DOHH2 (cell line): Measurements from ENCODE around the gene NRSN2.

Experiments
- H3F3A ChIP-seq: fragments of 200-600 bp; sonication (generic), shearing (Covaris generic); 2 replicates; pipeline ENCODE4 v1.6.0; 2016; ENCODE audit warnings: antibody characterized with exemption, mild to moderate bottlenecking; ENCODE audit not compliant: control insufficient read depth, insufficient read depth
- H3K27ac ChIP-seq: fragments of 200-600 bp; sonication (generic); 2 replicates; pipeline ENCODE4 v1.5.1; 2014; ENCODE audit warnings: low read depth, mild to moderate bottlenecking, low read length, moderate library complexity
- H3K27me3 ChIP-seq: fragments of 200-600 bp; sonication (generic); 2 replicates; pipeline ENCODE4 v1.6.1; 2014; ENCODE audit warnings: mild to moderate bottlenecking, low read length, mixed read lengths; ENCODE audit not compliant: control insufficient read depth
- H3K36me3 ChIP-seq: fragments of 200-600 bp; sonication (generic); 2 replicates; pipeline ENCODE4 v1.6.1; 2014; ENCODE audit warnings: mild to moderate bottlenecking, low read length, moderate library complexity, mixed read lengths; ENCODE audit not compliant: control insufficient read depth
- H3K4me1 ChIP-seq: fragments of 200-600 bp; sonication (generic); 2 replicates; pipeline ENCODE4 v1.6.1; 2014; ENCODE audit warnings: mild to moderate bottlenecking, low read length, mixed read lengths; ENCODE audit not compliant: control insufficient read depth
- H3K4me2 ChIP-seq: fragments of 200-600 bp; sonication (generic); 2 replicates; pipeline ENCODE4 v1.6.0; 2014; ENCODE audit warnings: mild to moderate bottlenecking, low read length, moderate library complexity
- H3K4me3 ChIP-seq: fragments of 200-600 bp; sonication (generic); 2 replicates; pipeline ENCODE4 v1.5.1; 2014; ENCODE audit warnings: mild to moderate bottlenecking, low read length, mixed read lengths
- H3K79me2 ChIP-seq: fragments of 200-600 bp; sonication (generic); 2 replicates; pipeline ENCODE4 v1.6.1; 2014; ENCODE audit warnings: mild to moderate bottlenecking, low read length, mixed read lengths; ENCODE audit not compliant: control insufficient read depth
- H3K9me2 ChIP-seq: fragments of 200-600 bp; sonication (generic); replicated peaks from 2 replicates; pipeline ENCODE4 v1.6.1; 2014; ENCODE audit warnings: mild to moderate bottlenecking, low read length, mixed read lengths; ENCODE audit not compliant: control insufficient read depth
- H3K9me3 ChIP-seq: fragments of 200-600 bp; sonication (generic); 2 replicates; pipeline ENCODE4 v1.6.1; 2014; ENCODE audit warnings: antibody characterized with exemption, low read length, mixed read lengths; ENCODE audit not compliant: control insufficient read depth, insufficient read depth
- H4K20me1 ChIP-seq: fragments of 200-600 bp; sonication (generic); 2 replicates; pipeline ENCODE4 v1.6.0; 2014; ENCODE audit warnings: low read depth, mild to moderate bottlenecking, antibody characterized with exemption, low read length, moderate library complexity; ENCODE audit not compliant: control insufficient read depth, insufficient read depth
- CTCF ChIP-seq: fragments of 200-600 bp; sonication (generic); IDR thresholded peaks from one replicate; pipeline ENCODE4 v1.5.1; 2014; ENCODE audit warnings: antibody characterized with exemption, mild to moderate bottlenecking, low read depth, low read length; ENCODE audit not compliant: poor library complexity, severe bottlenecking
- EZH2phosphoT487 ChIP-seq: fragments of 200-600 bp; sonication (generic); IDR thresholded peaks from 2 replicates; pipeline ENCODE4 v1.6.1; 2017; ENCODE audit warnings: borderline replicate concordance, mild to moderate bottlenecking, antibody characterized with exemption, low read length, moderate library complexity, mixed read lengths

NRSN2 gene

GRCh38 chr20:381581-382290 is 34.8 kb downstream of the NRSN2 start:
- peaks cover 18% of the 10 kb centered on the region for H3K36me3 ChIP-seq
- H3K79me2 ChIP-seq = peaks cover 49% of the 10 kb centered on the region
- H3K27ac ChIP-seq = peak overlapping the region; percentile 67
- H3F3A ChIP-seq = peaks cover 10% of the 10 kb centered on the region
- TF ChIP-seq CTCF = no peak
- TF ChIP-seq EZH2phosphoT487 = no peak
- peaks cover 19% of the 10 kb centered on the region for H3K4me1 ChIP-seq
- peaks cover under 1% of the 10 kb centered on the region; the same call in 1 of the 2 replicates for H3K27me3 ChIP-seq
- H3K9me3 ChIP-seq = no peaks in the 10 kb centered on the region
- H3K4me2 ChIP-seq = peak overlapping the region; percentile 69
- H3K4me3 ChIP-seq = peak overlapping the region; percentile 83
- H3K9me2 ChIP-seq = no peaks in the 10 kb centered on the region
- peaks cover 15% of the 10 kb centered on the region; the same call in 1 of the 2 replicates for H4K20me1 ChIP-seq

GRCh38 chr20:382291-383115 is 35.6 kb downstream of the NRSN2 start:
- H3F3A ChIP-seq = peaks cover 10% of the 10 kb centered on the region
- H3K36me3 ChIP-seq = peaks cover 22% of the 10 kb centered on the region

GRCh38 chr20:383889-384288 is 37.0 kb downstream of the NRSN2 start:
- Histone ChIP-seq H3K36me3 (peaks cover 36% of the 10 kb centered on the region), H3K4me1 (peaks cover 19% of the 10 kb centered on the region), H3K4me2 (no peak overlapping the region), H3K4me3 (no peak overlapping the region), H3K9me3 (no peaks in the 10 kb centered on the region), H3K9me2 (no peaks in the 10 kb centered on the region), H3K27ac (no peak overlapping the region), H3F3A (peaks cover 10% of the 10 kb centered on the region), H3K79me2 (peaks cover 50% of the 10 kb centered on the region), H3K27me3 (no peaks in the 10 kb centered on the region), H4K20me1 (peaks cover 15% of the 10 kb centered on the region; the same call in 1 of the 2 replicates)
- TF ChIP-seq EZH2phosphoT487 (no peak), CTCF (no peak)

More at GRCh38 chr20:382291-383115, 35.6 kb downstream of the NRSN2 start:
- H3K4me1 ChIP-seq = peaks cover 19% of the 10 kb centered on the region
- H3K79me2 ChIP-seq = peaks cover 50% of the 10 kb centered on the region
- TF ChIP-seq EZH2phosphoT487 (no peak), CTCF (no peak)
- peak overlapping the region; percentile 83 for H3K4me3 ChIP-seq
- peak overlapping the region; percentile 69 for H3K4me2 ChIP-seq
- H3K27me3 ChIP-seq = no peaks in the 10 kb centered on the region
- peaks cover 15% of the 10 kb centered on the region; the same call in 1 of the 2 replicates for H4K20me1 ChIP-seq
- no peak overlapping the region for H3K27ac ChIP-seq
- H3K9me3 ChIP-seq = no peaks in the 10 kb centered on the region
- no peaks in the 10 kb centered on the region for H3K9me2 ChIP-seq
